RPMI7951 (cell line): ENCODE data around the gene KRT4. TPM values are rescaled to one million over a fixed set of nuclear protein-coding genes. Genes with fewer than 3 reads are reported as not detected.

ENCODE experiments used
- DNase-seq: peaks from one replicate; pipeline ENCODE4 v3.0.0-alpha.2; 2012; ENCODE audit warnings: low read depth
- total RNA-seq: library from RNA; depleted of rRNA; stranded (reverse); fragments of >200 nt; shearing (Covaris generic); gene quantifications from 2 replicates; pipeline ENCODE4 v1.2.3, GENCODE V29; 2014

The KRT4 gene
- total RNA-seq, 1 experiment from 2014 or later, result not detected

DNA sequence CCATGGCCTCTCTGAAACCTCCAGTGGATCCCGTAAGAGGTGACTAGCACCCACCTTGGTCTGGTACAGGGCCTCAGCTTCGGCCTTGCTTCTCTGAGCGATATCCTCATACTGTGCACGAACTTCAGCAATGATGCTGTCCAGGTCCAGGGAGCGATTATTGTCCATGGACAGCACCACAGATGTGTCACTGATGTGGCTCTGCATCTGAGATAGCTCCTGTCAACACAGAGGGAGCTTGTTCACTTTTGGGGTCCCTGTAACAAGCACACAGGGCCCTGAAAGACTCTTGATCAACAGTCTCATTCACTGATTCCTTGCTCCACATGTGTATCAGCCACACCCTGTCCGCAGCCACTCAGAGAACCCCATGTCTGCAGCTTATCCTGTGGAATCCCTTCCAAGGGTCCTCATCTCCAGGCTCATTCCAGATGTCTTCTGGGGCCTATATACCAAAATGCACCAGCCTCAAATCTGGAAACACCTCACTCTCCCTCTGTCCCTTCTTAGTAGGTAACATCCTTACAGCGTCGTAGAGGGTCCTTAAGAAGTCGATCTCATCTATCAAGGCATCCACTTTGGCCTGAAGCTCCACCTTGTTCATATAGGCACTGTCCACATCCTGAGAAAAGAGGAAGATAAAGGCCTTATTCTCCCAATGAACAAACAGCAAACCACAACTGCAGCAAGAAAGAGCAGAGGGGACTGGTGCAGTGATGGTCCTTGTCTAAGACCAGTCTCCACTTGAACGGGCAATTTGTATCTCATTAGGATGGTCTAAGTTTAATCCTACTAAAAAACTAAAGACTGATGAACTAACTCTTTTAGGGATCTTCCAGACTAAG lies 21.5 kb downstream of the KRT4 start:
- no peak for DNase-seq

GRCh38 chr12:52791271-52792184 lies 22.4 kb downstream of the KRT4 start:
- peak; percentile 63 for DNase-seq

DNA sequence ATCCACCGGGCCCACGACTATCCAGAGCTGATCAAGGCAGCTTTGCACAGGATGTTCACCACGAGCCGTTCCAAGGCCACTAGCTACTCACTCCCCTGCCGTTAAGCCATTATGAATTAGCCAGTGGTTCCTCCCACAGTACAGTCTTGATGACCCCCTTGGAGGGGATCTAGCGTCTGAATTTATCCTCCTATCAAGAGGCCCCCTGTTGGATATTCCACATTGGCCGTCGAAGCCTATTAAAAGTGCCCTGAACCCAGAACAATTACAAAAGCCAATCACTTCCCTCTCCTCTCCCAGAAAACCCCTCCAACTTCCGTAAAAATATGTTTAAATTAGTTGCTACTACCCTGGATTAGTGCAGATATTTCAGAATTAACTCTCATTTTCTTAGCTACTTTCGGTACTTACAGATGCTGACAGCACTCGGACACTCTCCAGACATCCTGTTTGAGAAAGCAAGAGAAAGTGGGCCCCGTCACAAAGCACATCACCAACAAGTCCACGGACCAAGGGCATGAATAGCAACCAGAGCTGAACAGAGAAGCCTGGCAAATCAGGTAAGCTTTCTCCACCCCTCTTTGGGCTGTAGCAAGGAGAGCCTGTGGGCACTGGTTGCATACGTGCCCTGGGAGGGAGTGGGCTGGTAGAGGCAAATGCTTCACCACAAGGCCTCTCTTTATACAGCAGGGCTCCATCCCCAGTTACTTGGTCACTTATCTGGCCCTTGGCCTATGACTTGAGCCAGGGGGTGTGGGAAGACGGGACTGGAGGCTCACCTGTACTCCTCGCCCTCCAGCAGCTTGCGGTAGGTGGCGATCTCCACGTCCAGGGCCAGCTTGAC lies 23.3 kb downstream of the KRT4 start:
- no peak for DNase-seq

DNA sequence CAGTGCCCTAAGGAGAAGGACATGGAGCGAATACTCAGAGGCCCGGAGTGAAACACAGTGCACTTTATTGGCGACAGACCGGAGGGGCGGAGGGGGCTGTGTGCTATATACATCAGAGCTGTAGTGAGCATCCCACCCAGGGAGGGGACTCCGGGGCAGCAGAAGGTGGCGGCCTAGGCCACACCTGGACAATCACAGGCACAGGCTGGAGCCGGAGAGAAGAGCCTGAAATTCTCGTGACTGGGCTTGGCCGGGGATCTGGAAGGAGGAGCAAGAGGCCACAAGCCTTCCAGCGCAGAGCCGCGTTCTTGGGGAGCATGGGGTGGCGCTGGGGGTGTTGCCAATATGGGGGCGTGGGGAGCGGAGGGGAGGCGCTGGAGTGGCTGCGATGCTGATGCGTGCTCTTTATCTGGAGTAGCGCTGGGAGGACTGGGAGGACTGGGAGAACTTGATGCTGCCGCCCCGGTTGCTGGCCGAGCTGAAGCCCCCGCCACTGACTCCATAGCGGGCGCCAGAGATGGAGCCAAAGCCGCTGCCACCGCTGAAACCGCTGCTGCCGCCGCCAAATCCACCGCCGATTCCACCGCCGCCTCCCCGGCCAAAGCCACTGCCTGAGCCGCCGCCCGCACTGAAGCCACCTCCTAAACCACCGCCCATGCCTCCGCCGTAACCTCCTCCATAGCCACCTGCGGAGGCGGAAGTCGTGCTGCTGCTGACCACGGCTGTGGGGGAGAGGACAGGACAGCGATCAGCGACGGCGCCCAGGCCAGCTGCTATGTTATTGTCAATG lies 24.1 kb downstream of the KRT4 start:
- DNase-seq, result no peak

DNA sequence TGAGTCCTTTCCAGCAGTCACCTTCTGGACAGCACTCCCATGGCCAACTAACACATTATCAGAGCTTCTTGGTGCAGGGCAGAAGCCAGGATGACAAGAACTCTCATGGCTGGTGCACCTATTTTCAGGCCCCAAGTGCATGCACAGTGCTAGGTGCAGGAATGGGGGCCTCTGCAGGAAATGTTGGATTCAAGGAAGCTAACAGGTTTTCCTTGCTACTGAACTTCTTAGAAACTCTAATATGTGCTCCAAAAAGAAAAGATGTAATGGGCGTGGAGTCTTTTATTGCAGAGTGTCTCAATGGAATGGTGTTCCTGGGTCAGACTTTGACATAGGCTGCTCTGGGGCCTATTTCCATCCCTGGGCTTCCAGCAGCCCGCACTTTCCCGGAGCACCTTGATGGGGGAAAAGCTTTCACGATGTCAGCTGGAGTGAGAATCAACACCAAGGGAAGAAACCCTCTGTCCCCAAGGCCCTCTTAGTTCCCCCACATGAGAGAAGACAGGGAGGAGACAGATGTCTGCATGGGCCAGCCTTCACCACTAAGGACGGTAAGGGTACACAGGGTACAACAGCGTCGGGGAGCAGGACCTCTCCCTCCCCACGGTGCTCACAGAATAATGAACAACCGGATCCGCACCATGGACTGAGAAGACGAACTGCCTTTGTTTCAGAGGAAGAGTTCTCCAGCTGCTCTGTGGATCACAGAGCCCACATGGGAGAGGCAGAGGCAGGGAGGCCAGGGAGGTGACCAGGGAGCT lies 24.9 kb downstream of the KRT4 start:
- DNase-seq, result no peak

DNA sequence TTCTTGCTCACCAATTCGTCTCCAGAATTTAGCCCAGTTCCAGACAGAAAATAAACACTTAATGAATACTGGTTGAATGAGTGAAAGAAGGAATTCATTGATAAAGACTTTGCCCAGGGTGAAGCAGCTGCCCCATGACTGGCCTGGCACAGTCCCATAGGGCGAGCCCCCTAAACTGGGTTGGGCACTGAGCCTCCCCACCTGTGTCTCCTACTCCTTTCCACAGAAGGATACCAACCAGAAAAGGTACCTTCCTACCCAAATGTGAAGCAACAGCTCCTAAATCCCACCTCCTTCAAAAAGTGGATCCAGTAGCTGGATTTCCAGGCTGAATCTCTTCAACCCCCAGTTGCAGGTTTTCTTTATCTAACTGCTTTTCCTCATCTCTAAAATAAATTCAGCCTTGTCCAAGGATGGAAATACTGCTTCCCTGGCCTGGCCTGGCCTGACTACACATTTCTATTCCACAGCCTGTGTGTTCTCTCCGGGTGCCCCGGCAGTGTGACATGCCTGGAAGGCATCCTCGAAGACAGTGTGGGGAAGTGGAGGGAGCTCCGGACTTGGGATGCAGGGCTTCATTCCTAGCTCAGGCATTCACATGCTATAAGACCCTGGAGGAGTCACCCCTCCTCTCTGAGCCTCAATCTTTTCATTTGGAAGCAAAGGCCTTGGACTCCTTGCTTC lies 25.6 kb downstream of the KRT4 start:
- DNase-seq, result no peak

- no peak for DNase-seq
These were observed 26.4 kb downstream of the KRT4 start for GRCh38 chr12:52787324-52788191.

GRCh38 chr12:52784909-52785308 lies 29.0 kb downstream of the KRT4 start:
- DNase-seq, result no peak

- no peak for DNase-seq
These were observed 30.2 kb downstream of the KRT4 start for GRCh38 chr12:52783563-52784316.

DNA sequence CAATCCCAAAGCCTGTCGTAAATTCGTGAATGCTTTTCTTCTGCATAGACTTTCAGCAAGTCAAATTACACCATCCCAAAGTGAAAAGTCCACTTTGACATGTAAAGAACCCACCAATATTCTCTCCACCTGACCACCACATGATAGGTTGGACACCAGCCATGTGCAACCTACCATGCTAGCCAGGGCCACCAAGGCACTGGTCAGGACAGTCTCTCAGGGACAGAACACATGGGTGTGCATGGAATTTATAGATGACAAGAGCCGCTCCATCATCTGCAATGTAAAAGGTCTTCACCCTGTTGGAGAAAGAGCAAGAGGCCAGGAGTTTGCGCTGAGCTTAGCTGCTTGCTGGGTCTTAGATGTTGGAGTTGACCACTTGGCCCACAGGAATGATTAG lies 31.4 kb downstream of the KRT4 start:
- DNase-seq, result no peak

GRCh38 chr12:52781399-52782082 lies 32.4 kb downstream of the KRT4 start:
- DNase-seq, result no peak

- no peak for DNase-seq
These were observed 34.0 kb downstream of the KRT4 start for GRCh38 chr12:52779914-52780313.

- no peak for DNase-seq
These were observed 35.1 kb downstream of the KRT4 start for GRCh38 chr12:52778833-52779232.

GRCh38 chr12:52777566-52777965 lies 36.4 kb downstream of the KRT4 start:
- DNase-seq, result no peak

DNA sequence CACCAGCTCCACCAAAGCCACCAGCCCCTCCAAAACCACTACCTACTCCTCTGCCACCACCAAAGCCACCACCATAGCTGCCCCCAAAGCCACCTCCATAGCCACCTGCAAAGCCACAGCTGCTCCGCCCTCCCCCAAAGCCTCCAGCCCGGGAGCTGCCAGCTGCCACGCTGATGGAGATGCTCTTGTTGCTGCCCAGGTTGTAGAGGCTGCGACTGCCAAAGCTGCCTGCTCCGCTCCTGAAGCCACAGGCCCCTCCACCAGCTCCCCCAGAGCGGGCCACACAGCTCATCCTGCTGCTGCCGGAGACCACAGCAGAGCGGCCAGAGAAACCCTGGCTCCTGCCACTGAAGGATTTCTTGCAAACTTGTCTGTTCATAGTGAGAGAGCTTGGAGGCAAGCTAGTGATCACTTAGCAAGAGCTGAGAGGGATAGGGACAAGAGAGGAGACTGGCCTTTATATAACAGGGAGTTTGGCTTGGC lies 37.0 kb downstream of the KRT4 start, which contains the start of gene KRT76:
Gene KRT76, minus strand, starts transcription at position 433 of the 483 bp plus-strand sequence. Its CDS starts 54 bp downstream, at position 379.
- DNase-seq, result no peak

- DNase-seq, result no peak
These were observed 37.5 kb downstream of the KRT4 start for GRCh38 chr12:52776435-52776834.
